ENCODE measurements around the gene LIG1. TPM values are rescaled to one million over a fixed set of nuclear protein-coding genes. Genes with fewer than 3 reads are reported as not detected.

Gene LIG1
- total RNA-seq, 2 experiments from 2014 or later: 187 to 195 TPM

DNA sequence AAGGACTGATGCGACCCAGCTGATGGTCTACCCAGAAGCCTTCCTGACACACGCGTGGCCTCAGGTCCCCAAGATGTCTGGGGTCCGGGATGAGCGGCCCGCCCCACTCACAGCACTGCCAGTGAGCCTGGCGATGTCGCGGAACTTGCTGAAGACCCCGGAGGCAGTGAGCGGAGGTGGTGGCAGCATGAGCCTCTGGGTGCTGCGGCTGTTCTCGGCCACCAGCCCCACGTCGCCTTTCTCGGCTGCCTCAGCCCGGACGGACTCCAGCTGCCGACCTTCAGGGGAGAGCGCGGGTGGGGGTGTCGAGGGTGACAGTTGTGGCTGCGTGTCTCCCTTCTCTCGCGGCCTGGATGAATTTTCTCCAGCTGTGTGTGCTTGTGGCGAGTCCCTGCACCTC lies 32.7 kb downstream of the LIG1 start:
- intact Hi-C loops (cut with micrococcal nuclease): no loop called here
- CTCF ChIA-PET: no interaction called here
- H3K36me3 Mint-ChIP-seq (ENCODE audit: low read depth): peaks cover 32% of the 10 kb centered on the region
- no peak overlapping the region for H3K4me3 Mint-ChIP-seq
- no peak overlapping the region for H3K27ac Mint-ChIP-seq
- no peaks in the 10 kb centered on the region for H3K27me3 Mint-ChIP-seq (ENCODE audit: low read depth)
- no peaks in the 10 kb centered on the region for H3K4me1 Mint-ChIP-seq (ENCODE audit: low read depth)
- no peaks in the 10 kb centered on the region for H3K9me3 Mint-ChIP-seq
- DNase-seq: no peak

DNA sequence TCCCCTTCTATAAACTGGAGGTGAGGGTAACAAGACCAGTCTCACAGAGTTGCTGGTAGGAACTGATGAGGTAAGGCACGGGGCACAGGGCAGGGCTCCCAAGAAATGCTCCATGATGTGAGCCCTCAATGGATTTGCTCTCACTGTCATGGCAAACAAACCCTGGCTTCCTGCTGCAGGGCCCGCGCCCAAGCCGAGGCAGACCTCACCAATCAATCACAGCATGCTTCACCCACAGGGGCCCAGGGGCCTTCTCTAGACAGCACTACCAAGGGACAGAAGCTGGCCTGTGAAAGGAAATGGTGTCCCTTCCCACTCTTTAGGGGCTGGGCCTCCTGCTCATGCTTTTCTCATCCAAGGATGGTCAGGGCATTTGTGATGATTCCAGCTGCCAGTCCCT lies 33.6 kb downstream of the LIG1 start:
- no peaks in the 10 kb centered on the region for H3K27me3 Mint-ChIP-seq (ENCODE audit: low read depth)
- peaks cover 35% of the 10 kb centered on the region for H3K36me3 Mint-ChIP-seq (ENCODE audit: low read depth)
- H3K9me3 Mint-ChIP-seq: no peaks in the 10 kb centered on the region
- no peak for DNase-seq
- CTCF ChIA-PET: no interaction called here
- H3K4me3 Mint-ChIP-seq: no peak overlapping the region
- H3K27ac Mint-ChIP-seq: no peak overlapping the region
- H3K4me1 Mint-ChIP-seq (ENCODE audit: low read depth): no peaks in the 10 kb centered on the region
- intact Hi-C loops (cut with micrococcal nuclease): no loop called here

DNA sequence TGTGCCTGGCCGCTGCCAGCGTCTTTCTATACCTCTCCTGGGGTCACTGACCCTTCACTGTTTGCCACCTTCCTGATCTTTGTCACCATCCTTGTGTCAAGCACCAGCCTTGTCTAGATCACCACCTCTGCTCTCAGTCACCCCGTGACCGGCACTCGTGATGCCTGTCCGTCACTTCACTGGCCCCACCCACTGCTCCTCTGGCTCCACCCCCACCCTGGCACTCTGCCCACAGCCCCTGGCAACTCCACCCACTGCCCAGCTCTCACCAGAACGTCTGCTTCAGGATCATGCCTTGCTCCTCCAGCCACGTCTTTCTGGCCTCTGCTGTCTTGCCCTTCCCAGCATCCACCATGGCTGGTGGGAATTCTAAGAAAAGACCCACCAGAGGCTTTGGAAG lies 34.7 kb downstream of the LIG1 start:
- Mint-ChIP-seq H3K4me3 (no peak overlapping the region), H3K4me1 (ENCODE audit: low read depth) (no peaks in the 10 kb centered on the region), H3K27ac (no peak overlapping the region), H3K9me3 (no peaks in the 10 kb centered on the region), H3K36me3 (ENCODE audit: low read depth) (peaks cover 43% of the 10 kb centered on the region), H3K27me3 (ENCODE audit: low read depth) (no peaks in the 10 kb centered on the region)
- DNase-seq: peak; percentile 41
- CTCF ChIA-PET: no interaction called here
- intact Hi-C loops (cut with micrococcal nuclease): no loop called here

DNA sequence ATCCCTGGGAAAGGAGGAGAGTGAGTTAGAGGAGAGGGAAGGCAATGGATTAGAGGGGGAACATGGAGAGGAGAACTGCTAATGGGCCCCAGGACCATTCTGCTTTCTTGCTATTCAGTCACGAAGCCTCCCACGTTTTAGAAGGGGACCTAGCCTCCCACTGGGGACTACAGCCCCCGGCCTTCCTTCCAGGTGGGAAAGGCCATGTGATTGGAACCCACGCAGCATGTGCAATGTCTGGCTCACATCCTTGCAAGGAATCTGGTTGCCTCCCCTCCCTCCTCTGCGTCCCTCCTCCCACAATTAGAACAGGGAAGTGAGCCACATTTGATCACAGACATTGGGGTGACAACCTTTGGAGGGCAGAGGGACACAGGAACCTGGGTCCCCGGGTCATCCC lies 37.0 kb downstream of the LIG1 start:
- Mint-ChIP-seq H3K36me3 (ENCODE audit: low read depth) (peaks cover 46% of the 10 kb centered on the region), H3K4me1 (ENCODE audit: low read depth) (no peaks in the 10 kb centered on the region), H3K27ac (no peak overlapping the region), H3K9me3 (no peaks in the 10 kb centered on the region), H3K27me3 (ENCODE audit: low read depth) (no peaks in the 10 kb centered on the region), H3K4me3 (no peak overlapping the region)
- intact Hi-C loops (cut with micrococcal nuclease): no loop called here
- DNase-seq: no peak
- CTCF ChIA-PET: interaction anchor here (0.6 kb wide), 1 partner anchor 1470 kb away, joined by 3 read pairs; no protein-coding TSS in a partner anchor

DNA sequence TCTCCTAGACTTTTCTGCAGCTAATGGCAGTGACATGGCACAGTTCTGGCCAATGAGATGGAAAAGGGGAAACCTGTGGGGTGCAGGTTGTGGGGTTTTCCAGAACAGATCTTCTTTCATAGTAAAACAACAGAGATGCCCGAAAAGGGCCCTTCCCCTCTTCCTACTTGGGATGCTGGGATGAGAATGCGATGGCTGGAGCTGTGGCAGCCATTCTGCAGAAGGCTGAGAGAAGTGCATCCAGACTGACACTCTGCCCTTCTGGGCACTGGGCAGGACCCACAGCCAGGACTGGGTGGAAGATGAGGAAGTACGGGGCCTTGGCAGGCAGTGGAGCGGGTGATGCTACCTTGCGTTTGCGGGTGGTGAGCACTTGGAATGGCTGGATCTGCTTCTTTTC lies 42.6 kb downstream of the LIG1 start:
- Mint-ChIP-seq H3K4me1 (ENCODE audit: low read depth) (peaks cover 5% of the 10 kb centered on the region), H3K4me3 (no peak overlapping the region), H3K27ac (no peak overlapping the region), H3K27me3 (ENCODE audit: low read depth) (no peaks in the 10 kb centered on the region), H3K9me3 (no peaks in the 10 kb centered on the region), H3K36me3 (ENCODE audit: low read depth) (peaks cover 66% of the 10 kb centered on the region)
- intact Hi-C loops (cut with micrococcal nuclease): no loop called here
- CTCF ChIA-PET: no interaction called here
- no peak for DNase-seq

DNA sequence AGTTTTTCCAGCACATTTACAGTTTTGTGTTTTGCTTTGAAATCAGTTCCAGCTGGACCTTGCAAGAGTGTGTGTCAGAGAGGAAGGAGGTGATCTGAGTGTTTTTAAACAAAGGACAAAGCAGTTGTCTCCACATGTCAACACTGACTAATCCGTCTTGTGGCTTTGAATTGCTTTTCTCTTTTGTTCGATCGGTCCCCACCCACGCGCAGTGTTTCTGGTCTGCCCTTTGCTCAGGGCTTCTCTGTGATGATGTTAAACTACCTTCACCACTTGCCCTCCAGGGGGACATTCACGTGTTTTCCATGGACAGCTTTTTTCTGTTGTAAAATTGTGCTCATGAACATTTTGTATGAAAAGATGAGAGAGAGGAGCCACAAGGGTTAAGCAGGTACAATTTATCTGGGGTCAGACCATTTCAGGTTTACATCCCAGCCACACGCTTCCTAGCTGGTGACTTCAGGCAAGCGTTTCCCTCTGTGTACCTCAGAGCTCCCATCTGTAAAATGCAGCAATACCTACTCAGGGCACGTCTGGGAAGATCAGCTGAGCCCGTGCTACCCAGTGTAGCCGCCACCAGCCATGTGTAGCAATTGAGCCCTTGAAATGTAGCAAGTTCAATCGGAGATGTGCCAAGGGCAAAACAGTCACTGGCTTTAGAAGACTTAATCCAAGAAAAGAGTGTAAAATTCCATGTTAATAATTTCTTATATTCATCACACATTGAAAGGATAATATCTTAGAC lies 46.1 kb downstream of the LIG1 start:
- Mint-ChIP-seq H3K27me3 (ENCODE audit: low read depth) (no peaks in the 10 kb centered on the region), H3K9me3 (no peaks in the 10 kb centered on the region), H3K27ac (no peak overlapping the region), H3K36me3 (ENCODE audit: low read depth) (peaks cover 63% of the 10 kb centered on the region), H3K4me1 (ENCODE audit: low read depth) (peaks cover 12% of the 10 kb centered on the region), H3K4me3 (no peak overlapping the region)
- intact Hi-C loops (cut with micrococcal nuclease): no loop called here
- DNase-seq: peak; percentile 34
- CTCF ChIA-PET: interaction anchor here (0.6 kb wide), 2 partner anchors 16 to 197 kb away, joined by 3 to 4 read pairs; no protein-coding TSS in a partner anchor

DNA sequence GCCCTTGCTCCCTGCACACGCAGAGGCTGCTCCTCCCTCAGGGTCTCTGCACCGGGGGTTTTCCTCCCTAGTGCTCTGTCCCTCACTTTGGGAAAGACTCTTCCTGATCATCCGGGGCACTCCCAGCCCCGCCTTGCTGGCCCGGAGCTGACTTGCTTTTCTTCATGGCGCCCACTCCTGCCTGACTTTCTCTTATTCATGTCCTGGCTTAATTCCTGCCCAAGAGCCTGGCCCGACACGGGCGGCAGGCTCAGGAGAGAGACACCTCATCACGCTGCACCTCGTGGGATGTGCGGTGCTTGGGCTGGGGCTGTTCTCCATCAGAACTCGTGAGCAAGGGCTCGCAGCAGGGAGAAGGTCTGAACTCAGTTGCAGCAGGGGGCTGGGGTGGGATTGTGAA lies 47.7 kb downstream of the LIG1 start:
- Mint-ChIP-seq H3K4me1 (ENCODE audit: low read depth) (peaks cover 16% of the 10 kb centered on the region), H3K9me3 (no peaks in the 10 kb centered on the region), H3K36me3 (ENCODE audit: low read depth) (peaks cover 57% of the 10 kb centered on the region), H3K27ac (peak overlapping the region; percentile 39), H3K27me3 (ENCODE audit: low read depth) (no peaks in the 10 kb centered on the region), H3K4me3 (no peak overlapping the region)
- intact Hi-C loops (cut with micrococcal nuclease): no loop called here
- CTCF ChIA-PET: interaction anchor here (0.9 kb wide), 1 partner anchor 30 kb away, joined by 3 read pairs; no protein-coding TSS in a partner anchor
- no peak for DNase-seq

DNA sequence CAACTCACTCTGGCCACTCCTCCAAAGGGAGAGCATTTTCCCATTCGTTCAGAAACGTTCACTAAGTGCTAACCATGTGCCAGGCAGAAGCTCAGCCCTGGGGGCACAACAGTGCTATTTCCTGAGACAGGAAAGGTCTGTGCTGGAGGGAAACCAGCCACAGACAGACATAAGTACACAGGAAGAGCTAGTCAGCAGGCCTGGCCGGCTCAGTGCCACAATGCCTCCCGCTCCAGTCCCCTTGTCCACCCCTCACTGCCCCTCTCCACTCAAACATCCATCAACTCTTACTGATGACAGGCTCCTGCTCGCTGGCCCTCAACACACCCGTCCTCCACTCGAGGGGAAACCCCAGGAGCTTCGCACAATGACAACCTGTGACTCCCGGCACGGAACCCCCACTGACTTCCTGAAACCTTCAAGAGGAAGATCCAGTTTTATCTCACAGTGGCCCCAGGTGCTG lies 48.2 kb downstream of the LIG1 start:
- CTCF ChIA-PET: interaction anchor here (0.7 to 0.9 kb wide), 2 partner anchors 19 to 31 kb away, joined by 3 read pairs; no protein-coding TSS in a partner anchor
- no peaks in the 10 kb centered on the region for H3K9me3 Mint-ChIP-seq
- H3K36me3 Mint-ChIP-seq (ENCODE audit: low read depth): peaks cover 55% of the 10 kb centered on the region
- no peak overlapping the region for H3K4me3 Mint-ChIP-seq
- peaks cover 16% of the 10 kb centered on the region for H3K4me1 Mint-ChIP-seq (ENCODE audit: low read depth)
- H3K27ac Mint-ChIP-seq: peak overlapping the region; percentile 39
- H3K27me3 Mint-ChIP-seq (ENCODE audit: low read depth): no peaks in the 10 kb centered on the region
- intact Hi-C loops (cut with micrococcal nuclease): no loop called here
- DNase-seq: peak; percentile 31

DNA sequence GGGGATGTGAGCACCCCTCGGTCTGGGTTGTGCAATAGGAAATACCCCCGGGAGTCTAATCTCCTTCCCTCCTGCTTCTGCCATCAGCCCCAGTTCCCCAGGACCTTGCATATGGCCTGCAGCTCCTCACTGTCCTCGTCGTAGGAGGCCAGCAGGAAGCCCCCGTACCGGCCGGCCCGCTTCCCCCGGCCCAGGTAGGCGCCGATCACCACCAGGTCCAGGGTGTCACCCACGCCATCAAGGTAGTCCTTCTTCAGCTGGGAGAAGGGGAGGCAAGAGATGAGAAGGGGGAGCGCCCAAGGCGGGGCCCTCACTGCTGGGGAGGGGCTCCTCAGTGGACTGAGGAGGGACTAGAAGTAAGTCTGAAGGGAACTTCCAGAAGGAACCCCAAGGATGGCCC lies 49.1 kb downstream of the LIG1 start:
- intact Hi-C loops (cut with micrococcal nuclease): no loop called here
- Mint-ChIP-seq H3K27me3 (ENCODE audit: low read depth) (no peaks in the 10 kb centered on the region), H3K27ac (no peak overlapping the region), H3K9me3 (no peaks in the 10 kb centered on the region), H3K4me3 (no peak overlapping the region), H3K4me1 (ENCODE audit: low read depth) (peaks cover 16% of the 10 kb centered on the region), H3K36me3 (ENCODE audit: low read depth) (peaks cover 53% of the 10 kb centered on the region)
- CTCF ChIA-PET: no interaction called here
- no peak for DNase-seq

DNA sequence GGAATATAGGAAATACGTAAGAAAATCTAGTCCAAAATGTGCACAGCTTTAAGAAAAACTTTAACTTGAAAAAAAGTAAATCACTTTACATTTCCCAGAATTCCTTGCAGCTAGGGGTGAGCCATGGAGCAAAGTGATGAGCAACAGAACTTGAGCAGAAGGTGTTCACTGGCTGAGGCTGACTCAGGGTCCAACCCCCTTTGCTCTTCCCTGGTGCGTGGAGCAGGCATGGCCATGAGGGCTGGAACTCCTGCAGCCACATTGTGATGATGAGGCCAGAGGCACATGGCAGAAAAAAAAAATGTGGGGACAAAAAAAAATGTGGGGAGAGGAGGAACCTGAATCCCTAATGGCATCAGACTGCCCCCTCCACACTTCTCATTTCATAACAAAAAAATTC lies 49.6 kb downstream of the LIG1 start:
- Mint-ChIP-seq H3K4me1 (ENCODE audit: low read depth) (peaks cover 16% of the 10 kb centered on the region), H3K4me3 (no peak overlapping the region), H3K9me3 (no peaks in the 10 kb centered on the region), H3K27ac (no peak overlapping the region), H3K36me3 (ENCODE audit: low read depth) (peaks cover 54% of the 10 kb centered on the region), H3K27me3 (ENCODE audit: low read depth) (no peaks in the 10 kb centered on the region)
- intact Hi-C loops (cut with micrococcal nuclease): no loop called here
- no peak for DNase-seq
- CTCF ChIA-PET: interaction anchor here (0.6 kb wide), 1 partner anchor 268 kb away, joined by 3 read pairs; no protein-coding TSS in a partner anchor

DNA sequence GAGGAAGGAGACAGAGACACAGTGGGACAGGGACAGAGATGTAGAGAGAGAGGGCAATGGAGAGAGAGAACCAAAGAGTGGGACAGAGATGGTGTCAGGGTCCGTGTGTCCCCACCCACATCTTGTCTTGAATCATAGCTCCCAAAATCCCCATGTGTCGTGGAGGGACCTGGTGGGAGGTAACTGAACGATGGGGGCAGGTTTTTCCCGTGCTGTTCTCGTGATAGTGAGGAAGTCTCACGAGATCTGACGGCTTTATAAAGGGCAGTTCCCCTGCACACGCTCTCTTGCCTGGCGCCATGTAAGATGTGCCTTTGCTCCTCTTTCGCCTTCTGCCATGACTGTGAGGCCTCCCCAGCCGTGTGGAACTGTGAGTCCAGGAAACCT lies 52.0 kb downstream of the LIG1 start:
- no peak for DNase-seq
- intact Hi-C loops (cut with micrococcal nuclease): no loop called here
- CTCF ChIA-PET: no interaction called here
- H3K27me3 Mint-ChIP-seq (ENCODE audit: low read depth): no peaks in the 10 kb centered on the region
- no peak overlapping the region for H3K4me3 Mint-ChIP-seq
- H3K27ac Mint-ChIP-seq: peak overlapping the region; percentile 54
- no peaks in the 10 kb centered on the region for H3K9me3 Mint-ChIP-seq
- H3K4me1 Mint-ChIP-seq (ENCODE audit: low read depth): peaks cover 14% of the 10 kb centered on the region
- peaks cover 49% of the 10 kb centered on the region for H3K36me3 Mint-ChIP-seq (ENCODE audit: low read depth)

DNA sequence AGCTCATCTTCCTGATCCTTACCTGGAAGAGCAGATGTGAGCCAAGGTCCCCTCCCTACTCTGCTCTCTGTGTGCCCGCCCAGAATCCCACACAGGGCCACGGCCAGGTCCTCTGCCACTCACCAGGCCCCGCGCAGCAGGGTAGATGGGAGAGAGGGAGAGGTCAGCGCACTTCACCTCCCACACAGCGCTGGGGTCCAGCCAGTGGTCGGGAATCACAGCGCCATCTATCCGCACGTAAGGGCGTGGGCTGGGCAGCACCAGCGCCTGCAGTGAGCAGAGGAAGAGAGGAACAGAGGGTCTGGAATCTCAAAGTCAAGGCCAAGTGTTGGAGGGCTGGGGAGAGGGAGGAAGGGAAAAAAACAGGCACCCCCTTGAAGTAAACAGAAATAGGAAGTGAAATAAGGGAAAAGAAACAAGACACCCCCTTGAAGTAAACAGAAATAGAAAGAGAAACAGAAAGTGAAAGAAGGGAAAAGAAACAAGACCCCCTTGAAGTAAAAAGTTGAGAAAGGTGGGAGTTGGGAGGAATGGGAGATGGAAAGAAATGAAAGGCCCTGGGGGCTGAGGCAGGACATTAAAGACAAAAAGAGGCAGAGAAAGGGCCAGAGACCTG lies 52.5 kb downstream of the LIG1 start:
- no peak for DNase-seq
- peak overlapping the region; percentile 54 for H3K27ac Mint-ChIP-seq
- CTCF ChIA-PET: interaction anchor here (0.6 kb wide), 1 partner anchor 47 kb away, joined by 3 read pairs; no protein-coding TSS in a partner anchor
- H3K27me3 Mint-ChIP-seq (ENCODE audit: low read depth): no peaks in the 10 kb centered on the region
- no peaks in the 10 kb centered on the region for H3K9me3 Mint-ChIP-seq
- intact Hi-C loops (cut with micrococcal nuclease): no loop called here
- H3K4me3 Mint-ChIP-seq: no peak overlapping the region
- H3K36me3 Mint-ChIP-seq (ENCODE audit: low read depth): peaks cover 45% of the 10 kb centered on the region
- peaks cover 16% of the 10 kb centered on the region for H3K4me1 Mint-ChIP-seq (ENCODE audit: low read depth)

Data from activated naive CD4-positive, alpha-beta T cell treated with anti-CD3 and anti-CD28 coated beads for 36 hours (primary cell).